COLO668 (cell line): ENCODE data around the gene PRDM12.
"Not testable (repeated sequence)": the region's sequence is repeated elsewhere in the genome, so short reads cannot be mapped to it uniquely, and the experiment has no call there.

Experiments
- DNase-seq: peaks from one replicate; lab custom pipeline; 2025; ENCODE audit not compliant: unreplicated experiment; lab: John Stamatoyannopoulos, UW

The PRDM12 gene

GRCh38 chr9:130663258-130663976 lies 977 bp upstream of the PRDM12 start:
- DNase-seq = no peak

DNA sequence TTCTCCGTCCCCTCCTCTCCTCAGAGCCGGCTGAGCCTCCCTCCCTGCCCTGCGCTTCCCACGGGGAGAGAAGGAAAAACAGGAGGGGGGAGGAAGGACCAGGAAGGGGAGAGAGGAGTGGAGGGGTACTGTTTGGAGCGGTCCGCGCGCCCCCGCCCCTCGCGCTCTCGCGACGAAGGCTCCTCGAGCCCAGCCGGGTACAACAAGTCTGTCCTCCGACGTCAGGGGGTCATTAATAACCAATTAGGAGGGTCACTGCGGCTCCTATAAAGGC lies 480 bp upstream of the PRDM12 start:
- no peak for DNase-seq

GRCh38 chr9:130665029-130665430 lies 636 bp downstream of the PRDM12 start:
- no peak for DNase-seq

- peak; percentile 14 for DNase-seq
Measured at GRCh38 chr9:130665431-130666392, 1.3 kb downstream of the PRDM12 start.

- DNase-seq = no peak
Measured at GRCh38 chr9:130666393-130667119, 2.2 kb downstream of the PRDM12 start.

GRCh38 chr9:130667120-130667435 lies 2.7 kb downstream of the PRDM12 start:
- no peak for DNase-seq

DNA sequence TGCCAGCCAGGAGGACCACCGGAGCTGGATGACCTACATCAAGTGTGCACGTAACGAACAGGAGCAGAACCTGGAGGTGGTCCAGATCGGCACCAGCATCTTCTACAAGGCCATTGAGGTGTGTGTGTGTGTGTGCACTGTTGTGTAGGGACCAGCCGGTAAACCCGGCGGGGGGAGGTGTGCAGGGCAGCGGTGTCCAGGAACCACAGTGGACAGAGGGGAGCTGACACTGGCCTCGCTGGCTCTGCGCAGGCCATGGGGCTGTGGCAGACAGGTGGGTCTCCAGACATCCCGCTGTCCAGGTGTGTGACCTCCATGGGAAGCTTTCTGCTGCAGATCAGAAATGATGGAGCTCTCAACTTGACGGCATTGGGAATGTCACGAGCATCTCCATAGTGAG lies 3.8 kb downstream of the PRDM12 start:
- DNase-seq = no peak

- no peak for DNase-seq
Measured at GRCh38 chr9:130668659-130669058, 4.3 kb downstream of the PRDM12 start.

GRCh38 chr9:130669965-130670364 lies 5.6 kb downstream of the PRDM12 start:
- no peak for DNase-seq

DNA sequence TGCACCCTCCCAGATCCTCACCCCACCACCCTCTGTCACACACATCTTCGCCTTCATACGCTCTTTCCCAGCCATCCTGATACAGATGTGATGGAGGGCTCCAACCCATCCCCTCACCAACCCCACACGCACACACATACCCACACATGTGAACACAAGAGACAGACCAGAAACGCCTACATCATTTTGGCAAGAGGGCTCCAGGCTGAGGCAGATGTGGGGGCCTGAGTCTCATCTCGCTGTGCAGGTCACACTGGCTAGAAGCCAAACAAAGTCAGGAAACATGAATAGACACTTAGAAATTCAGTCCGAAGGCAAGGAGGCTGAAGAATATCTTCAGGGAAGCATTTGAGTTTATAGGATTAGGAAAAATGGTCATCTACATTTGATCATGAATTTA lies 6.2 kb downstream of the PRDM12 start:
- DNase-seq = no peak

- no peak for DNase-seq
Measured at GRCh38 chr9:130672466-130672865, 8.1 kb downstream of the PRDM12 start.

- no peak for DNase-seq
Measured at GRCh38 chr9:130672933-130673615, 8.7 kb downstream of the PRDM12 start.

- DNase-seq = no peak
Measured at GRCh38 chr9:130675396-130675795, 11.0 kb downstream of the PRDM12 start.

- no peak for DNase-seq
Measured at GRCh38 chr9:130677252-130677651, 12.9 kb downstream of the PRDM12 start.

GRCh38 chr9:130680836-130681768 lies 16.7 kb downstream of the PRDM12 start:
- peak; percentile 88 for DNase-seq

- no peak for DNase-seq
Measured at GRCh38 chr9:130681769-130682420, 17.5 kb downstream of the PRDM12 start.

GRCh38 chr9:130682421-130683121 lies 18.2 kb downstream of the PRDM12 start:
- peak; percentile 82 for DNase-seq

DNA sequence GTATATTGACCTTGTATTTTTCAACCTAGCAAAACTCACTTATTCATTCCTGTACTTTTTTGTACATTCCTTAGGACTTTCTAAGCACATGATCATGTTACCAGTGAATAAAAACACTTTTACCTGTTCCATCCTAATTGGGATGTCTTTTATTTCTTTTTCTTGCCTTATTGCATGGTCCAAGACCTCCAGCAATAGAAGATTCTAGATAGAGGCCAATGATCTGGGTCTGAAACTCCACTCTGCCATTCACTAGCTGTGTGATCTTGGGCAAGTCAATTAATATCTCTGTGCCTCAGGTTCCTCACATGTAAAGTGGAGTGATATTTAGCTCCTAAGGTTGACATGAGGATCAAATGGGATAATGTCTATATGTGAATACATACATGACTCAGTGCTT lies 20.7 kb downstream of the PRDM12 start:
- DNase-seq = no peak

- not testable (repeated sequence) for DNase-seq
Measured at GRCh38 chr9:130685945-130686344, 21.6 kb downstream of the PRDM12 start.
